Measurements from ENCODE around the gene THSD8.

Gene THSD8

DNA sequence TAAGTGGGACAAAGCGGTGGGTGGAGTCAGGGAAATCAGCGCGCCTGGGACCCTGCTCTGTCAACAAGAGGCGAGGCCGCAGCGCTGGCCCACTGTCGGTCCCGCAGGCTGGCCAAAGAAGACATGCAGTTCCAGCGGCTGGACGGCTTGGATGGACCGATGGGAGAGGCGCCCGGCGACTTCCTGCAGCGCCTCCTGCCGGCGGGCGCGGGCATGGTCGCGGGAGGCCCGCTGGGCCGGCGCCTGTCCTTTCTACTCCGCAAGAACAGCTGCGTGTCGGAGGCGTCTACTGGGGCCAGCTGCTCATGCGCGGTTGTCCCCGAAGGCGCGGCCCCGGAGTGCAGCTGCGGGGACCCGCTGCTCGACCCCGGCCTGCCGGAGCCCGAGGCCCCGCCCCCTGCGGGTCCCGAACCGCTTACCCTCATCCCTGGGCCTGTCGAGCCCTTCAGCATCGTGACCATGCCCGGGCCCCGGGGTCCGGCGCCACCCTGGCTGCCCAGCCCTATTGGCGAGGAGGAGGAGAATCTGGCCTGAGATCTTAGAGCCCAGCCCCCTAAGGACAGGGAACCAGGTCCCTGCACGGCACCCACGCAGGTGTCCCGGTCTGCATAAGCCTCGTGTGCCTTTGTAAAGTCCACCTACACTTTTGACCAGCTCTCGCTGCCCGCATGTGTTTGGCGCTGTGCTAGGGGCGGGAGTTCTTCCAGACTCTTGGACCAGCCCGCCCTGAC, 44.2 kb upstream of the THSD8 start:
- TF ChIP-seq, protein P1, sequence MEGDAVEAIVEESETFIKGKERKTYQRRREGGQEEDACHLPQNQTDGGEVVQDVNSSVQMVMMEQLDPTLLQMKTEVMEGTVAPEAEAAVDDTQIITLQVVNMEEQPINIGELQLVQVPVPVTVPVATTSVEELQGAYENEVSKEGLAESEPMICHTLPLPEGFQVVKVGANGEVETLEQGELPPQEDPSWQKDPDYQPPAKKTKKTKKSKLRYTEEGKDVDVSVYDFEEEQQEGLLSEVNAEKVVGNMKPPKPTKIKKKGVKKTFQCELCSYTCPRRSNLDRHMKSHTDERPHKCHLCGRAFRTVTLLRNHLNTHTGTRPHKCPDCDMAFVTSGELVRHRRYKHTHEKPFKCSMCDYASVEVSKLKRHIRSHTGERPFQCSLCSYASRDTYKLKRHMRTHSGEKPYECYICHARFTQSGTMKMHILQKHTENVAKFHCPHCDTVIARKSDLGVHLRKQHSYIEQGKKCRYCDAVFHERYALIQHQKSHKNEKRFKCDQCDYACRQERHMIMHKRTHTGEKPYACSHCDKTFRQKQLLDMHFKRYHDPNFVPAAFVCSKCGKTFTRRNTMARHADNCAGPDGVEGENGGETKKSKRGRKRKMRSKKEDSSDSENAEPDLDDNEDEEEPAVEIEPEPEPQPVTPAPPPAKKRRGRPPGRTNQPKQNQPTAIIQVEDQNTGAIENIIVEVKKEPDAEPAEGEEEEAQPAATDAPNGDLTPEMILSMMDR (IDR thresholded peaks at IDR 0.05; ENCODE audit: low read length), result peak; percentile 71
- TF ChIP-seq EZH2phosphoT487 (IDR thresholded peaks at IDR 0.05; ENCODE audit: low read length), result no peak
- DNase-seq, result peak; percentile 40
- H3K27me3 ChIP-seq (replicated peaks; ENCODE audit: insufficient read depth, low read length), result peaks cover 33% of the 10 kb centered on the region
- H3K4me2 ChIP-seq (ENCODE audit: low read depth, low read length), result peak overlapping the region; percentile 95
- H3K9me2 ChIP-seq (replicated peaks; ENCODE audit: insufficient read depth, low read length), result no peaks in the 10 kb centered on the region
- no peaks in the 10 kb centered on the region for H3F3A ChIP-seq (ENCODE audit: insufficient read depth, low read length)
- H4K20me1 ChIP-seq (ENCODE audit: insufficient read depth, low read length), result no peaks in the 10 kb centered on the region
- no peaks in the 10 kb centered on the region for H3K9me3 ChIP-seq (replicated peaks; ENCODE audit: insufficient read depth, low read length)
- H3K9ac ChIP-seq (ENCODE audit: low read length), result no peak overlapping the region; the same call in 1 of the 2 replicates
- no peaks in the 10 kb centered on the region for H3K36me3 ChIP-seq (replicated peaks; ENCODE audit: insufficient read depth, low read length)
- H3K4me1 ChIP-seq (ENCODE audit: low read length), result no peaks in the 10 kb centered on the region
- H3K27ac ChIP-seq (ENCODE audit: low read length), result no peak overlapping the region
- H2AFZ ChIP-seq (ENCODE audit: low read length), result peak overlapping the region; percentile 71
- peak overlapping the region; percentile 58 for H3K4me3 ChIP-seq (ENCODE audit: low read length)
- no peaks in the 10 kb centered on the region for H3K79me2 ChIP-seq (ENCODE audit: low read length)

DNA sequence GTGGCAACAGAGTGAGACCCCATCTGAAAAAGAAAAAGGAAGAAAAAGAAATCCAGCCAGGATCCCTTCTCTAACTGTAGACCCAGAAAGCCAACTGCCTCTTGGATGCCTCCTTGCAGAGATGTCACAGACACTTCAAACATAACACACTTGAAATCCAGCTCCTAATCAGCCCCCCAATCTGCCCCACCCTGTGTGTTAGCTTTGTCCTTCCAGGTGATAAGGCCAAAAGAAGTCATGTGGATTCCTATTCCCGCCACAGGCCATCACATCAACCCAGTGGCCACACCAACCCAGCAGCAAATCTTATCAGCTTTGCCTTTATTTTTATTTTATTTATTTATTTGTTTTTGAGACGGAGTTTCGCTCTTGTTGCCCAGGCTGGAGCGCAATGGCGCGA, 42.2 kb upstream of the THSD8 start:
- H3K4me1 ChIP-seq (ENCODE audit: low read length), result no peaks in the 10 kb centered on the region
- H3K9me2 ChIP-seq (replicated peaks; ENCODE audit: insufficient read depth, low read length), result no peaks in the 10 kb centered on the region
- no peaks in the 10 kb centered on the region for H4K20me1 ChIP-seq (ENCODE audit: insufficient read depth, low read length)
- no peak overlapping the region for H3K27ac ChIP-seq (ENCODE audit: low read length)
- TF ChIP-seq EZH2phosphoT487 (IDR thresholded peaks at IDR 0.05; ENCODE audit: low read length) (no peak), EZH2 (optimal IDR thresholded peaks at IDR 0.05; ENCODE audit: low read depth, low read length) (no peak)
- TF ChIP-seq, protein P1 (IDR thresholded peaks at IDR 0.05; ENCODE audit: low read length), result no peak
- H3F3A ChIP-seq (ENCODE audit: insufficient read depth, low read length), result no peaks in the 10 kb centered on the region
- H3K4me2 ChIP-seq (ENCODE audit: low read depth, low read length), result no peak overlapping the region
- no peaks in the 10 kb centered on the region for H3K9me3 ChIP-seq (replicated peaks; ENCODE audit: insufficient read depth, low read length)
- no peak overlapping the region for H3K9ac ChIP-seq (ENCODE audit: low read length)
- H2AFZ ChIP-seq (ENCODE audit: low read length), result no peak overlapping the region
- no peak for DNase-seq
- H3K36me3 ChIP-seq (replicated peaks; ENCODE audit: insufficient read depth, low read length), result no peaks in the 10 kb centered on the region
- peaks cover 16% of the 10 kb centered on the region for H3K27me3 ChIP-seq (replicated peaks; ENCODE audit: insufficient read depth, low read length)
- no peaks in the 10 kb centered on the region for H3K79me2 ChIP-seq (ENCODE audit: low read length)
- H3K4me3 ChIP-seq (ENCODE audit: low read length), result no peak overlapping the region

DNA sequence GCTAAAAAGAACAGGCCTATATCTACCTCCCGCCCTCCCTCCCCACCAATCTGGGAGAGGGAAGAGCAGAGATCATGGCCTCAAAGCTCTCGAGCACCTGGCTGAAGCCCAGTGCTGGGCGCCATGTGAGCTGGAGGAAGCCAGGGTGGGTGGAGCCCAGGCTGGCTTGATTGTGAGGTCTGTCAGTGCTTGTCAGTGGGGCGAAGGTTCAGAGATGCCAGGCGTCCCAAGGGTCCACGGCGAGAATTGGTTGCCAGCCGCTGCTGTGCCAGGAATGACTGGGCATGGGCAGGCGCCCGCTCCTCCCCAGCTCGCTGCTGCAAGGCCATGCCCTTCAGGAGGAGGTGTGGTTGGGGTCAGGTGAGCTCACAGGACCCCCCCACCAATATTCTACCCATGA, 38.8 kb upstream of the THSD8 start:
- DNase-seq, result no peak
- Histone ChIP-seq H3K4me1 (ENCODE audit: low read length) (peaks cover 3% of the 10 kb centered on the region; the same call in 1 of the 2 replicates), H3K4me3 (ENCODE audit: low read length) (no peak overlapping the region), H2AFZ (ENCODE audit: low read length) (no peak overlapping the region), H3K27ac (ENCODE audit: low read length) (no peak overlapping the region), H3K4me2 (ENCODE audit: low read depth, low read length) (no peak overlapping the region), H3F3A (ENCODE audit: insufficient read depth, low read length) (no peaks in the 10 kb centered on the region), H4K20me1 (ENCODE audit: insufficient read depth, low read length) (no peaks in the 10 kb centered on the region), H3K9me2 (replicated peaks; ENCODE audit: insufficient read depth, low read length) (no peaks in the 10 kb centered on the region), H3K27me3 (replicated peaks; ENCODE audit: insufficient read depth, low read length) (no peaks in the 10 kb centered on the region), H3K36me3 (replicated peaks; ENCODE audit: insufficient read depth, low read length) (no peaks in the 10 kb centered on the region), H3K79me2 (ENCODE audit: low read length) (no peaks in the 10 kb centered on the region), H3K9ac (ENCODE audit: low read length) (no peak overlapping the region), H3K9me3 (replicated peaks; ENCODE audit: insufficient read depth, low read length) (no peaks in the 10 kb centered on the region)
- TF ChIP-seq EZH2 (optimal IDR thresholded peaks at IDR 0.05; ENCODE audit: low read depth, low read length) (no peak), EZH2phosphoT487 (IDR thresholded peaks at IDR 0.05; ENCODE audit: low read length) (no peak)
- TF ChIP-seq, protein P1 (IDR thresholded peaks at IDR 0.05; ENCODE audit: low read length), result no peak
